ENCODE data around the gene GALNT16.

DNA sequence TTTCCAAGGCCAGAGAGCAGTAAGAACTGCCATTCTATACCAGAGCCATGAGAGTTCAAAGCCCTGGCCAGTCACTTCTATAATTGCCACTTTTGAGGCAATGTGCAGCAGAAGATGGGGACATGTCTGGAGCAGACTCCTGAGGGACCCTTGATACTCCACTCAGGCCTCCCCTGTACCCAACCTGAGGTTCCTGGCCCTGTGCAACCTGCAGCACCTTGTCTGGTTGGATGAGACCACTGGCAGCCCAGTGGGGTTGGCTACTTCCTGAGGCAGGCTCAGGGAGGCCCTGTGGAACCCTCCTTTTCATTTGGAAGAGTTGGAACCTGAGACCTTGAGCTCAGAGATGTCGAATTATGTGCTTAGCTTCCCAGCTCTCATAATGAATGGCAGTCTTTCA, 54.4 kb downstream of the GALNT16 start:
- TF ChIP-seq, protein P1, sequence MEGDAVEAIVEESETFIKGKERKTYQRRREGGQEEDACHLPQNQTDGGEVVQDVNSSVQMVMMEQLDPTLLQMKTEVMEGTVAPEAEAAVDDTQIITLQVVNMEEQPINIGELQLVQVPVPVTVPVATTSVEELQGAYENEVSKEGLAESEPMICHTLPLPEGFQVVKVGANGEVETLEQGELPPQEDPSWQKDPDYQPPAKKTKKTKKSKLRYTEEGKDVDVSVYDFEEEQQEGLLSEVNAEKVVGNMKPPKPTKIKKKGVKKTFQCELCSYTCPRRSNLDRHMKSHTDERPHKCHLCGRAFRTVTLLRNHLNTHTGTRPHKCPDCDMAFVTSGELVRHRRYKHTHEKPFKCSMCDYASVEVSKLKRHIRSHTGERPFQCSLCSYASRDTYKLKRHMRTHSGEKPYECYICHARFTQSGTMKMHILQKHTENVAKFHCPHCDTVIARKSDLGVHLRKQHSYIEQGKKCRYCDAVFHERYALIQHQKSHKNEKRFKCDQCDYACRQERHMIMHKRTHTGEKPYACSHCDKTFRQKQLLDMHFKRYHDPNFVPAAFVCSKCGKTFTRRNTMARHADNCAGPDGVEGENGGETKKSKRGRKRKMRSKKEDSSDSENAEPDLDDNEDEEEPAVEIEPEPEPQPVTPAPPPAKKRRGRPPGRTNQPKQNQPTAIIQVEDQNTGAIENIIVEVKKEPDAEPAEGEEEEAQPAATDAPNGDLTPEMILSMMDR (IDR thresholded peaks at IDR 0.05; ENCODE audit: control extremely low read depth in 1 of 3, insufficient read depth in 1 of 3, low read depth in 1 of 3, low read length in 3 of 3) = no peak
- TF ChIP-seq POLR2A (IDR thresholded peaks at IDR 0.05; ENCODE audit: control extremely low read depth in 1 of 2, low read depth in 2 of 2, low read length in 2 of 2) = no peak
- TF ChIP-seq KDM1A (IDR thresholded peaks at IDR 0.05; ENCODE audit: borderline replicate concordance, low read length) = no peak
- TF ChIP-seq MAFK (IDR thresholded peaks at IDR 0.05; ENCODE audit: low read depth, low read length) = no peak
- TF ChIP-seq USF2 (IDR thresholded peaks at IDR 0.05; ENCODE audit: low read length) = no peak
- no peak for TF ChIP-seq TAF1 (IDR thresholded peaks at IDR 0.05; ENCODE audit: low read depth, low read length)
- TF ChIP-seq CBX8 (IDR thresholded peaks at IDR 0.05; ENCODE audit: borderline replicate concordance, low read depth, low read length) = no peak
- TF ChIP-seq EP300 (IDR thresholded peaks at IDR 0.05; ENCODE audit: borderline replicate concordance in 1 of 2, low read depth in 2 of 2, low read length in 2 of 2) = no peak

Measured in H1 (cell line).